Rectal smooth muscle tissue (tissue), 1 donor: ENCODE results near the gene KCNC1.
A peak's percentile ranks its signal among the peaks of the same experiment; 100 is the strongest.

Experiments used
- H3K27ac ChIP-seq: one replicate; pipeline ENCODE4 v1.7.0; 2013; ENCODE audit warnings: low read depth, low read length, inconsistent platforms
- H3K27me3 ChIP-seq: one replicate; pipeline ENCODE4 v1.7.0; 2013; ENCODE audit warnings: low read length; ENCODE audit not compliant: control insufficient read depth, insufficient read depth
- H3K36me3 ChIP-seq: one replicate; pipeline ENCODE4 v1.7.0; 2013; ENCODE audit warnings: low read length; ENCODE audit not compliant: control insufficient read depth, insufficient read depth
- H3K4me1 ChIP-seq: one replicate; pipeline ENCODE4 v1.7.0; 2013; ENCODE audit warnings: low read length; ENCODE audit not compliant: control insufficient read depth, insufficient read depth
- H3K4me3 ChIP-seq: one replicate; pipeline ENCODE4 v1.7.0; 2013; ENCODE audit warnings: low read length
- H3K9ac ChIP-seq: one replicate; pipeline ENCODE4 v1.7.0; 2013; ENCODE audit warnings: low read length

The KCNC1 gene

DNA sequence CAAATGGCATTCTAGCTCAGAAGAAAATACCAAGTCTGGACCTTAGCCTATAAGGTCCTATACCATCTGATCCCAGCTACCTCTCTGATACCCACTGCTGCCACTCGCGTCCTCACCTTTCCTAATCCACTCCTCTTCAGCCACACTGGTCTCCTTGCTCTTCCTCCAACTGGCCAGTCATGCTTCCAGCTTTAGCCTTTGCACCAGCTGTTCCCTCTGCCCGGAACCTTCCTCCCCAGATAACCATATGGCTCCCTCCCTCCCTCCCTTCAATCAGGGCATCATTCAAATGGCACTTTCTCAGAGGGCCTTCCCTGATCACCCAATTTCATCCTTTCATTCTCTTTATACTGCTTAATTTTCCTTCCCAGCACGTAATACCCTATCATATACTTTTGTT lies 67.9 kb downstream of the KCNC1 start:
- H3K9ac ChIP-seq: no peak overlapping the region
- H3K4me3 ChIP-seq: no peak overlapping the region
- H3K27ac ChIP-seq: no peak overlapping the region
- H3K36me3 ChIP-seq: no peaks in the 10 kb centered on the region
- H3K27me3 ChIP-seq: no peaks in the 10 kb centered on the region
- no peaks in the 10 kb centered on the region for H3K4me1 ChIP-seq

DNA sequence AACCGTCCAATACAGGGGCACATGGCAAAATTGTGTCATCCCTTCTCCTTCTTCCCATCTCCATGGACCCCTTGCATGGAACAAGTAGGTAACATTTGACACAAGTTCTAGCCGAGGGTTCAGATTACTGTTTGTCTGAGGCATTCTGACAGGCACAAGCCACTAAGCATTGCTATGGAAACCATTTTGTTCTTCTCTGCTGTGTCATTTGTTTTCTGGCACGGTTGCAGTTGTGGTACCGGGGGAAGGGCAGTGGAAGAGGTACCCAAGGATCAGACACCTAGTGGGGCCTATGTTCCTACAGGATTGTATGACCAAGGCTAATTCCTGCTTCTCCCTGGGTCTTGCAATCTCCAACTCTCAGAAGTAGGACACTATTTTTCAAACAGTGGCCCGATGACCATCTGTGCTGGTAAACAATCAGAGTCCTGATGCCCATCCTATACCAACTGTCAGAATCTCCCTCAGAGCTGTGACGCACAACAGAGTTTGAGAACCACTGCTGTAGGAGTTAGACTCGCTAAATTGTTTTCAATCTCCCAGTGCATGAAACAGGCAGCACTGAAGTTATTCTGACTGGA lies 69.3 kb downstream of the KCNC1 start:
- H3K27me3 ChIP-seq: no peaks in the 10 kb centered on the region
- H3K36me3 ChIP-seq: no peaks in the 10 kb centered on the region
- no peak overlapping the region for H3K27ac ChIP-seq
- no peak overlapping the region for H3K9ac ChIP-seq
- no peak overlapping the region for H3K4me3 ChIP-seq
- H3K4me1 ChIP-seq: no peaks in the 10 kb centered on the region

DNA sequence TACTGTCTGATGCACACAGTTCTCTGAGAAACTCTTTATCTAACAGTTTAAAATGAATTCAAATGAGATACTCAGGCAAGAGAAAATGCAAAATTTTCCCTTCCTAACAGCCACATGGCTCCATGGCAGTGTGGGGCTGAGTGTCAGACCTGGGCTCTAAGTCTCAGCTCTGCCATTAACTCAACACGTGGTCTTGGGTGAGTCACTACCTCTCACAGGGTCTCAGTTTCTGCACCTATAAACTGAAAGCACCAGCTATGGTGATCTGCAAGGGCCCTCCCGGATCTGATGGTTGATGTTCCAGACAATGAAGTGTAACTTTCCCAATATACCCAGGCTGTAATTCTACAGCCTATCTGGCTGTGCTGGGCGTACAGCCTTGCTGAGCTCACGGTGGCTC lies 70.5 kb downstream of the KCNC1 start:
- Histone ChIP-seq H3K27me3 (no peaks in the 10 kb centered on the region), H3K4me3 (no peak overlapping the region), H3K4me1 (no peaks in the 10 kb centered on the region), H3K9ac (no peak overlapping the region), H3K36me3 (no peaks in the 10 kb centered on the region), H3K27ac (no peak overlapping the region)

DNA sequence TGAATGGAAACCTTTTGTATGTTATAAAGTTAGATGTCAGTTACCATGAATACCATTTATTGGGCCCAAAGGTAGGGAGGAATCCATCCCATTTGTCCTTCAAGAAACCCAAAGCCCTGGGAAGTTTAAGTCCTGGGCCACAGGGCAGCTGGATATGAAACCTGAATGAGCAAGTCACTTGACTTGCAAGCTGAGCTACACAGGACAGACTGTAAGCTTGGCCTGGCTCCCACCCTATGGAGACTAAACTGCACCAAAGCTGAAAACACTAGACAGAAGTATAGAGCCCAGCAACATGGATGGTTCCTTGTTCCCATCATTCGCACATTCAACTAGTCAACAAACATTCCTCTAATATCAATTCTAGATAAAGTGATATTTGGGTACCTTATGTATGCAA lies 71.3 kb downstream of the KCNC1 start:
- H3K4me1 ChIP-seq: peaks cover 2% of the 10 kb centered on the region
- no peak overlapping the region for H3K27ac ChIP-seq

DNA sequence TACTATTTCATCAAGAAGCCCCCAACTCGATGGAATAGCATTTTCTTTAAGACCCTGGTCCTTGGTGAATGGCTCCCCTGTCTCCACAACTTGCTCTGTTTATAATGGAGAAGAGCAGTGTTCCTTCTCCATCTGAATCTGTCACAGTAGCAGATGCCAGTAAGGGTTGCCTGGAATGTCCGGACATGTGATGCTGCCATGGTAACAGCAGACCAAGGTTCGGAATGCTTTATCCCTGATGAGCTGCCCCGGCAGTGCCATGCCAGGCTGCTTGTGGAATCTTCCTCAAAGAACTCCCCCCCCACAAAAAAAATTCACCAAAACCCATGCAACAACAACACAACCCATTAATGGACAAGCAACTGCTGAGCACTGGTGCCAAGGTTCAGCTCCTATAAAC lies 72.5 kb downstream of the KCNC1 start:
- H3K4me1 ChIP-seq: peaks cover 7% of the 10 kb centered on the region
- H3K9ac ChIP-seq: no peak overlapping the region
- no peak overlapping the region for H3K27ac ChIP-seq
- no peaks in the 10 kb centered on the region for H3K27me3 ChIP-seq
- H3K4me3 ChIP-seq: no peak overlapping the region
- no peaks in the 10 kb centered on the region for H3K36me3 ChIP-seq

More for the DNA sequence above, 71.3 kb downstream of the KCNC1 start:
- Histone ChIP-seq H3K9ac (no peak overlapping the region), H3K36me3 (no peaks in the 10 kb centered on the region), H3K27me3 (no peaks in the 10 kb centered on the region), H3K4me3 (no peak overlapping the region)

DNA sequence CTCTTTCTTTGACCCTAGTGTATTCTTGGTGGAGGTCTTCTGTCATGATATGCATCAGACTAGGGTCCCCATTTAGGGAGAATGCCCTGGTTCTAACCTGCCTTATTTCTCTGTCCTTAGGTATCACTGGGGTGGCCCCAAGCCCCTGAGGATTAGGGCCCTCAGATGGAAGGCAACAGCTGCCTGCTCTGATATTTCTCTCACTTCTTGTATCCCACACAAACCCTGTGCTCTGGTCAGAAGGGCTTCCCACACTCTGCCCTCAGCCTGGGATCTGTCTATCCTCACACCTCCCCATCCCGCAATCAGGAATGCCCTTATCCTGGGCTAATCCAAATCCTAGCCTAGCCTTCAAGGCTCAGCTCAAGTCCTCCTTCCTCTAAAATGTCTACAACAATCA lies 75.5 kb downstream of the KCNC1 start:
- H3K9ac ChIP-seq: no peak overlapping the region
- no peak overlapping the region for H3K27ac ChIP-seq
- H3K4me1 ChIP-seq: peaks cover 33% of the 10 kb centered on the region

DNA sequence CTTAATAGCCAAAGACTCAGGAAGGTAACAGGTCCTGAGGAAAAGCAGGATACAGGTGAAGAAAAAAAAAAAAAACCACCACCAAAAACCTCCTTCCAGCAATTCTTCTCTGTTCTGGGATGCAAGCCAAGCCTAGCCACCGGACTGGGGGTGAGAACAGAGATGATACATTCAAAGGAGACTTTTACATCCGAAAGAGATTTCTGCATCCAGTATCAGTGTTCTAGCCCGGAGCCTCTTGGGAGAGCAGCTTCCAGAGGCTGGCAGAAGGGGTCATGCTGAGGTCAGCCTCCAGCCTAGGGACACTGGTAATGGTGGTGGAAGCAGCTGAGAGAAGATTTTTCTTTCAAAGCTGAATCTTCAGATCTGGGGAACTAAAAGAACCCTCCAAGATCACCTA lies 76.2 kb downstream of the KCNC1 start:
- Histone ChIP-seq H3K27me3 (no peaks in the 10 kb centered on the region), H3K4me1 (peaks cover 33% of the 10 kb centered on the region), H3K36me3 (no peaks in the 10 kb centered on the region), H3K27ac (no peak overlapping the region), H3K4me3 (no peak overlapping the region), H3K9ac (no peak overlapping the region)

More for the DNA sequence above, 75.5 kb downstream of the KCNC1 start:
- no peak overlapping the region for H3K4me3 ChIP-seq
- no peaks in the 10 kb centered on the region for H3K36me3 ChIP-seq
- no peaks in the 10 kb centered on the region for H3K27me3 ChIP-seq

DNA sequence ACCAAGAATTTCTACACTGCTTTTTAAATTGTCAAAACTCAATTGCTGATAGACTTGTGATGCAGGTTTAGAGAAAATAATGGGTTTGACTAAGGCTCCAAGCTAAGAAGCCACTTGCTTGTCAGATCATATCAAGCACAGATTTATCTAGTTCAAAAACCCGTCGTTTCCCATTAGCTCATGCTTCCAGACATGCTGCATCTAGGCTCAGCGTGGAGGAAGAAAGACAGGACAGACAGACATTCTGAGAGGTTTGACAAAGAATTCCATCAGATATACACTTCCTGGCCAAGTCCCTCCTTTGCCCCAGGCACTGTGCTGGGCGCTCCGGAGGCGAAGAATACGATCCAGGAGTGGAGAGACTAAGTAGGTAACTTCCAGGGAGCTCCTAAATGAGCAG lies 76.8 kb downstream of the KCNC1 start:
- Histone ChIP-seq H3K27me3 (no peaks in the 10 kb centered on the region), H3K9ac (no peak overlapping the region), H3K4me1 (peaks cover 33% of the 10 kb centered on the region), H3K36me3 (no peaks in the 10 kb centered on the region), H3K4me3 (no peak overlapping the region), H3K27ac (no peak overlapping the region)

DNA sequence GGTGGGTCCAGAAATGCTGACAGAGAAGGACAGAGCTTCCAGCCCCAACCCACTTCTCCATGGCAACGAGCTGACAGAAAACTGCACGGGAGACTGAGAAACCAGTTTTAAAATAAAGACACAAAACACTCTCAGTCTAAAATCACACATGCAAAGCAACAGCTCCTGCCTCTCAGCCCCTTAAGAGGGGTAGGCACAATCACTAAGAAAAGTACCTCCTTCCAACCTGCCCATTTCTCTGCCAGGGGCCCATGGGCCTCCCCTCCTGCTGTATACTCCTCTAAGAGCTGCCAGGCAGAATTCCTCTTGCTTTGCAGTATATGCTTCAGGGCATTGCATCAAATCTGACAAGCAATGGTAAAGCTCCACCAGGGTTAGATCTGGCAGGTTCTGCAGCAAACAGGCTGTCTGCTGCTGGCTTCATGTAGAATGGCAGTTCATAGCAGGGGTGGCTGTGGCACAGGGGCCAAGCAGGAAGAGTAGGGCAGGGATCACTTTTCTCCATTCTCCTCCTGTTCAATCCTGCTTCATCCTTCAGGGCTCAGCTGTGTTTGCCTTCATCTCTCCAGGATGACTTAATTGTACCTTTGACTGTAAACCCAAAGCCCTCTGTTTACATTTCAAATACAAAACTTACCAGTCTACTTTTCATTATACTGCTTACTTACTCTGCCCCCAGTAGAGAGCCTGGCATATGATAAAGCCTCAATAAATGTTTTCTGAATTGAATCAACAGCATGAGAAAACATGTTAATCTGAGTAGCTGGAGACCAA lies 77.7 kb downstream of the KCNC1 start:
- H3K27ac ChIP-seq: no peak overlapping the region
- no peaks in the 10 kb centered on the region for H3K36me3 ChIP-seq
- peaks cover 33% of the 10 kb centered on the region for H3K4me1 ChIP-seq
- H3K9ac ChIP-seq: no peak overlapping the region
- H3K27me3 ChIP-seq: no peaks in the 10 kb centered on the region
- no peak overlapping the region for H3K4me3 ChIP-seq

DNA sequence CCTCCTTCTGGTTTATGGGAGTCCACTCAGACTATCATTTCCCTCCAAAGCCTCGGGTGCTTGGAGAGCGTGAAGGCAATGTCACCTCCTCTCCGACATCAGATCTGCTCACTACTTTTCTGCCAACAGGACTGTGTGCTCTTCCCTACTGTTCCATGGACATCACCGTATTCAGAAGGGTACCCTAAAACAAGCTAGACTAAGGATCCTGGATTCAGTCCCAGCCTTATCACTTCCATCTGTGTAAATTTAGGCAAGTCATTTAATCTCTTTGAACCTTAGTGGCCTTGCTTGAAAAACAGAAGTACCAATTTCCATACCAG lies 78.2 kb downstream of the KCNC1 start:
- Histone ChIP-seq H3K4me1 (peaks cover 33% of the 10 kb centered on the region), H3K27ac (no peak overlapping the region)

DNA sequence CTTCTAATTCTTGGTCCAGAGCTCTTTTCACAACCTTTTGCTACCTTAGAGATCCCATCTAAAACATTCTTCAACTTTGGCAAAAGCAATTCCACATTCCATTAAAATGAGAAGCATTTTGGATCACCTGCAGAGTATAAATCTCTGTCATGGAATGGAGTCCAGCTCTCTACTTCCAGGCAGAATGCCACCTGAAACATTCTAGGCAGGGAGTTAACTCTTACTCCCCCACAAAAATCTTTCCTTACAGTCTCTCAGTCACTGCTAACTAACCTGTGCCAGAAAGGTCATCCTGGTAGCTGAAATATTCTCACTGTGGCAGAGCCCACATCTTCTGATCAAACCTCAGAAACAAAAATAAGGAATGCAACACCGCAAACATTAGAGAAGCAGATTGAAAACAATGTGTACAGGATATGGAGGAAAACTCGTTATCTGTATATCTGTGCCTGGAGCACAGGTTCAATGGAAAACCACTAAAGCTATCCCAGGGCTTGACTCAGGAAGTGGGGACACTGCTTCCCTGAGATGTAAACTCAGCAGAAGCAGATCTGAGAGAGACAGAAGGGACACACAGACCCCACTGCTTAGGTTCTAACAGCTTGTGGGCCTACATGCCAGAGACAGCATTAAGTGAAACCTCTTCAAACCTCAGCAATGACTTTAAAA lies 78.9 kb downstream of the KCNC1 start:
- no peaks in the 10 kb centered on the region for H3K27me3 ChIP-seq
- peak overlapping the region; percentile 46 for H3K27ac ChIP-seq
- no peak overlapping the region for H3K9ac ChIP-seq
- no peaks in the 10 kb centered on the region for H3K36me3 ChIP-seq
- H3K4me3 ChIP-seq: no peak overlapping the region
- peaks cover 33% of the 10 kb centered on the region for H3K4me1 ChIP-seq

More for the DNA sequence above, 78.2 kb downstream of the KCNC1 start:
- no peak overlapping the region for H3K4me3 ChIP-seq
- H3K27me3 ChIP-seq: no peaks in the 10 kb centered on the region
- no peaks in the 10 kb centered on the region for H3K36me3 ChIP-seq
- no peak overlapping the region for H3K9ac ChIP-seq

DNA sequence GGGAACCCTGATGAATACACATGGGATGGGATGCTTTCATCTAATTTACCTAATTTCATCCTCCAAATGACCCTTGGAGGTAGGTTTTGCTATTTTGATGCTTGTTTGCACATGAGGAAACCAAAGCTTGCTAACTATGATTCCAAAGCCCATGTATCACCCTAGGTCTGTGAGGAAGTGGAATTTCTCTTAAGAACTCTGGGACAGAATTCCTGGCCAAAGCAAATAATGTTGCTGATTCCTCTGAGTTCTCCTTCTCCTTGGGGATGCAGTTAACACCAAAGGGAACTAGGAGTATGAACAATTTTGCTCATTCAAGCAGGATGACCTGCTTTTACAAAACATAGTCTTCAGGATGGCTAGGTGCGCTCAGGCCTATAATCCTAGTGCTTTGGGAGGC lies 80.0 kb downstream of the KCNC1 start:
- no peak overlapping the region for H3K4me3 ChIP-seq
- H3K9ac ChIP-seq: no peak overlapping the region
- H3K4me1 ChIP-seq: peaks cover 33% of the 10 kb centered on the region
- no peak overlapping the region for H3K27ac ChIP-seq
- H3K27me3 ChIP-seq: no peaks in the 10 kb centered on the region
- no peaks in the 10 kb centered on the region for H3K36me3 ChIP-seq
